ENCODE data around the gene DLX2. TPM values are rescaled to one million over a fixed set of nuclear protein-coding genes. Genes with fewer than 3 reads are reported as not detected.

Gene DLX2
- total RNA-seq, 1 experiment from 2014 or later = 0.76 TPM

DNA sequence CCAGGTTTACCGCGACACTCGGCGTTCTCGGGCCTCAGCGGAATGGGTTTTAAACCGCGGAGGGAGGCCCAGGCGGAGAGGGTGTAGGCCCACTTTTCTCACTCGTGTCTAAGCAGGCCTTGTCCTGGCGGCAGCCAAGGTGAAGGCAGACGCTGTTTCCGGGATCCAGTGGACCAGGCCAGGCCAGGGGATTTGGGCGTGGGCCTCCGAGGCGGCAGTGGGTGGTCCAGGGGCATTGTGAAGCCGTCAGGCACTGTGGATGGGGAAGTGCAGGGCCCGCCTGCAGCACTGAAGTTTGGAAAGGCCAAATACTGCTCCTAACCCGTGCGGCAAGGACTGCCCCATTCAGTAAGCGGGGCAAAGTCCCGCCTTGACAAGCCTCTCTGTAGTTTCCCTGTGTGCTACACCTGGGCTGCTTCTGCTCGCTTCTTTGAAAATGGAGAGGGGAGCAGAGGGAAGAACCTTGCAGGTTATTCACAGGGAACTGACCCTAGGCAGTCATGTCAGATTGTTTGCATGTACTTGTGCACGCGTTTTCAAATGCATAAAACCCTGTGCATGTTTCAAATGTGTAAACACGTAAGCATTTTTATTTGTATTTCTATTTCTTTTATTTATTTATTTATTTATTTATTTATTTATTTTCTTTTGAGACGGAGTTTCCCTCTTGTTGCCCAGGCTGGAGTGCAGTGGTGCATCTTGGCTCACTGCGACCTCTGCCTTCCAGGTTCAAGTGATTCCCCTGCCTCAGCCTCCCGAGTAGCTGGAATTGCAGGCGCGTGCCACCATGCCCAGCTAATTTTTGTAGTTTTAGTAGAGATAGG, 7.5 kb upstream of the DLX2 start:
- TF ChIP-seq, protein P1, sequence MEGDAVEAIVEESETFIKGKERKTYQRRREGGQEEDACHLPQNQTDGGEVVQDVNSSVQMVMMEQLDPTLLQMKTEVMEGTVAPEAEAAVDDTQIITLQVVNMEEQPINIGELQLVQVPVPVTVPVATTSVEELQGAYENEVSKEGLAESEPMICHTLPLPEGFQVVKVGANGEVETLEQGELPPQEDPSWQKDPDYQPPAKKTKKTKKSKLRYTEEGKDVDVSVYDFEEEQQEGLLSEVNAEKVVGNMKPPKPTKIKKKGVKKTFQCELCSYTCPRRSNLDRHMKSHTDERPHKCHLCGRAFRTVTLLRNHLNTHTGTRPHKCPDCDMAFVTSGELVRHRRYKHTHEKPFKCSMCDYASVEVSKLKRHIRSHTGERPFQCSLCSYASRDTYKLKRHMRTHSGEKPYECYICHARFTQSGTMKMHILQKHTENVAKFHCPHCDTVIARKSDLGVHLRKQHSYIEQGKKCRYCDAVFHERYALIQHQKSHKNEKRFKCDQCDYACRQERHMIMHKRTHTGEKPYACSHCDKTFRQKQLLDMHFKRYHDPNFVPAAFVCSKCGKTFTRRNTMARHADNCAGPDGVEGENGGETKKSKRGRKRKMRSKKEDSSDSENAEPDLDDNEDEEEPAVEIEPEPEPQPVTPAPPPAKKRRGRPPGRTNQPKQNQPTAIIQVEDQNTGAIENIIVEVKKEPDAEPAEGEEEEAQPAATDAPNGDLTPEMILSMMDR (conservative IDR thresholded peaks at IDR 0.05) = no peak
- no peak for TF ChIP-seq EZH2 (IDR thresholded peaks at IDR 0.05; ENCODE audit: low read depth)
- Histone ChIP-seq H3K4me1 (replicated peaks; ENCODE audit: insufficient read depth) (no peaks in the 10 kb centered on the region), H3K4me3 (no peak overlapping the region), H4K20me1 (ENCODE audit: insufficient read depth) (no peaks in the 10 kb centered on the region), H3K36me3 (ENCODE audit: low read depth) (no peaks in the 10 kb centered on the region), H3K27ac (no peak overlapping the region), H3F3A (ENCODE audit: insufficient read depth, low read depth) (no peaks in the 10 kb centered on the region), H3K4me2 (no peak overlapping the region), H3K79me2 (ENCODE audit: low read depth) (no peaks in the 10 kb centered on the region), H3K27me3 (ENCODE audit: insufficient read depth, low read depth) (no peaks in the 10 kb centered on the region), H2AFZ (no peak overlapping the region), H3K9me2 (ENCODE audit: insufficient read depth) (no peaks in the 10 kb centered on the region), H3K9me3 (ENCODE audit: insufficient read depth, low read depth) (no peaks in the 10 kb centered on the region)
- ChIA-PET POLR2A (ENCODE audit: unreplicated experiment) (no interaction called here), CTCF (interaction anchor here (0.7 kb wide), 1 partner anchor 15 kb away, joined by 3 read pairs; no protein-coding TSS in a partner anchor)
- no TSS peak for BruUV-seq (replicated peaks)
- intact Hi-C loops (cut with micrococcal nuclease; ENCODE audit: unreplicated experiment) = loop anchor here (10.0 kb wide), 2 partner anchors 675 to 1135 kb away; partner anchors contain the start of genes DCAF17 and METTL8
- no peak for DNase-seq

DNA sequence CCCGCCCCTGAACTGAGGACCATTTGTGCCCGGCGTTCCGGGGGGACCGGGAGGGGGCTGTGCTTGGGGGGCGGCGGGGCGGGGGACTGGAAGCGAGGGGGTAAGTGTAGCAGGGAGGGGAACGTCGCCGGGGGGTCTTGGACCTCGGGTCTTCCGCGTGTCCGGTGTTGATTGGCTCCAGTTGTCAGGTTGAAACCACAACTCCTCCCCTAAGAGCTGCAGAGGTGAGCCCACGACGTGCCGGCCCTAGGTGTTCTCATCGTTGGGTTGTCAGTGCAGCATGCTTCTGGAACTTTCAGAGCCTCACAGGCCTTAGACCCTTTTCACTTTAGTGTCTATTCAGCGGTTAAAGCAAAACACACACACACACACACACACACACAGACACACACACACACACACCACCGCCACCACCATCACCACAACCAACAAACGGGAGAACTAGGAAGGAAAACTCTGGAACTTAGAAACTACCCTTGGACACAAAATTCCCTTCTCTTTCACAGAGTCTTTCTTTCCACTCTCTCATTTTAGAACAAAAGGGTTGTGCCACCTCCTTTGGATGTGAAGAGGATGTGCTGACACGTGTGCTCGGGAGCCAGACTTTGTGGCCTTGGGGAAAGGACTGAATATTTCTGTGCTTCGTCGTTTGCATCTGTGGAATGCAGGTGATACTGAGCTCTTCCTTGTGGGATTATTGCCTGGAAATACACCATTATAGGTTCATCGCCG, 6.7 kb upstream of the DLX2 start:
- no peak for TF ChIP-seq EZH2 (IDR thresholded peaks at IDR 0.05; ENCODE audit: low read depth)
- TF ChIP-seq, protein P1 (conservative IDR thresholded peaks at IDR 0.05) = no peak
- Histone ChIP-seq H3K9me2 (ENCODE audit: insufficient read depth) (no peaks in the 10 kb centered on the region), H3K4me2 (no peak overlapping the region), H3F3A (ENCODE audit: insufficient read depth, low read depth) (no peaks in the 10 kb centered on the region), H2AFZ (no peak overlapping the region), H3K9me3 (ENCODE audit: insufficient read depth, low read depth) (no peaks in the 10 kb centered on the region), H3K4me1 (replicated peaks; ENCODE audit: insufficient read depth) (no peaks in the 10 kb centered on the region), H3K36me3 (ENCODE audit: low read depth) (no peaks in the 10 kb centered on the region), H3K4me3 (no peak overlapping the region), H3K27ac (no peak overlapping the region), H3K27me3 (ENCODE audit: insufficient read depth, low read depth) (no peaks in the 10 kb centered on the region), H4K20me1 (ENCODE audit: insufficient read depth) (no peaks in the 10 kb centered on the region), H3K79me2 (ENCODE audit: low read depth) (no peaks in the 10 kb centered on the region)
- ChIA-PET CTCF (interaction anchor here (0.6 to 0.7 kb wide), 3 partner anchors 14 to 359 kb away, joined by 3 read pairs; no protein-coding TSS in a partner anchor), POLR2A (ENCODE audit: unreplicated experiment) (no interaction called here)
- BruUV-seq (replicated peaks) = no TSS peak
- intact Hi-C loops (cut with micrococcal nuclease; ENCODE audit: unreplicated experiment) = loop anchor here (10.0 kb wide), 2 partner anchors 675 to 1135 kb away; partner anchors contain the start of genes DCAF17 and METTL8
- DNase-seq = no peak

DNA sequence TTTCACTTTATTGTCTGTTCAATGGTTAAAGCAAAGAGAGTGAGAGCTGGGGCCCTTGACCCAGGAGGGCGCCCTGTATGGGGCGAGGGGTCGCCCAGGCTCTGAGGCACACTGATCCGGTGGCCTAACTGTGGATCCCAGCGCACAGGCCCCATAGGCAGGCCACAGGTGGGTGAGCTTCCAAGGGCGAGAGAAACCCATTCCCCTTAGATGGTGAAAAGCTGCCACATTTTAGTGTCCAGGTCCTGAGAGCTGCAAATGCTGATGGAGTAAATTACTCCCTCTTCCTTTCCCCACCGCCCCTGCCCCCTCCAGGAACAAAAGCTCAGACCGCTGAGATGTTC, 5.9 kb upstream of the DLX2 start:
- BruUV-seq (replicated peaks) = no TSS peak
- Histone ChIP-seq H4K20me1 (ENCODE audit: insufficient read depth) (no peaks in the 10 kb centered on the region), H3K79me2 (ENCODE audit: low read depth) (no peaks in the 10 kb centered on the region), H3K9me2 (ENCODE audit: insufficient read depth) (no peaks in the 10 kb centered on the region), H3K4me1 (replicated peaks; ENCODE audit: insufficient read depth) (peaks cover 2% of the 10 kb centered on the region), H3K36me3 (ENCODE audit: low read depth) (no peaks in the 10 kb centered on the region), H3K4me3 (no peak overlapping the region), H3K9me3 (ENCODE audit: insufficient read depth, low read depth) (no peaks in the 10 kb centered on the region), H2AFZ (no peak overlapping the region), H3K4me2 (no peak overlapping the region), H3K27me3 (ENCODE audit: insufficient read depth, low read depth) (no peaks in the 10 kb centered on the region), H3K27ac (no peak overlapping the region), H3F3A (ENCODE audit: insufficient read depth, low read depth) (peaks cover 5% of the 10 kb centered on the region; the same call in 1 of the 2 replicates)
- TF ChIP-seq EZH2 (IDR thresholded peaks at IDR 0.05; ENCODE audit: low read depth) = no peak
- TF ChIP-seq, protein P1 (conservative IDR thresholded peaks at IDR 0.05) = no peak
- CTCF ChIA-PET = no interaction called here
- DNase-seq = no peak
- POLR2A ChIA-PET (ENCODE audit: unreplicated experiment) = no interaction called here
- intact Hi-C loops (cut with micrococcal nuclease; ENCODE audit: unreplicated experiment) = loop anchor here (10.0 kb wide), 2 partner anchors 674 to 1134 kb away; partner anchors contain the start of genes DCAF17 and METTL8

All from PC-9 (cell line).